GM23338 (cell line): ENCODE measurements around the gene NBAS. TPM values are rescaled to one million over a fixed set of nuclear protein-coding genes. Genes with fewer than 3 reads are reported as not detected.
A peak's percentile ranks its signal among the peaks of the same experiment; 100 is the strongest.

Experiments
- ATAC-seq: fragments of 200-7000 bp; cut with Tn5 transposase; 3 replicates; pipeline ENCODE4 v1.9.1; 2020
- DNase-seq: peaks from one replicate; pipeline ENCODE4 v3.0.0-alpha.2; 2015; ENCODE audit warnings: low spot score
- H2AFZ ChIP-seq: fragments of 200-600 bp; sonication (generic); 2 replicates; pipeline ENCODE4 v1.8.0; 2016; ENCODE audit warnings: antibody characterized with exemption, mild to moderate bottlenecking, moderate library complexity
- H3F3A ChIP-seq: fragments of 200-600 bp; sonication (generic); replicated peaks from 2 replicates; pipeline ENCODE4 v1.8.0; 2017; ENCODE audit warnings: antibody characterized with exemption, mixed run types, low read depth
- H3K27ac ChIP-seq: fragments of 200-600 bp; sonication (generic); 2 replicates; pipeline ENCODE4 v1.6.1; 2016; ENCODE audit warnings: low read depth
- H3K27me3 ChIP-seq: fragments of 200-600 bp; sonication (generic); 2 replicates; pipeline ENCODE4 v1.8.0; 2016; ENCODE audit warnings: mild to moderate bottlenecking, mixed run types, moderate library complexity; ENCODE audit not compliant: insufficient read depth
- H3K36me3 ChIP-seq: fragments of 200-600 bp; sonication (generic); 2 replicates; pipeline ENCODE4 v1.8.0; 2016; ENCODE audit warnings: mild to moderate bottlenecking; ENCODE audit not compliant: insufficient read depth
- H3K4me1 ChIP-seq: fragments of 200-600 bp; sonication (generic); 2 replicates; pipeline ENCODE4 v1.8.0; 2016; ENCODE audit warnings: mild to moderate bottlenecking, moderate library complexity; ENCODE audit not compliant: insufficient read depth
- H3K4me2 ChIP-seq: fragments of 200-600 bp; sonication (generic); 2 replicates; pipeline ENCODE4 v1.7.1; 2017; ENCODE audit warnings: mixed run types
- H3K4me3 ChIP-seq: fragments of 200-600 bp; sonication (generic); 2 replicates; pipeline ENCODE4 v1.6.1; 2016; ENCODE audit warnings: mixed run types
- H3K79me2 ChIP-seq: fragments of 200-600 bp; sonication (generic); replicated peaks from 2 replicates; pipeline ENCODE4 v1.8.0; 2017; ENCODE audit warnings: mild to moderate bottlenecking; ENCODE audit not compliant: insufficient read depth
- H3K9me2 ChIP-seq: fragments of 200-600 bp; sonication (generic); 2 replicates; pipeline ENCODE4 v1.8.0; 2017; ENCODE audit not compliant: insufficient read depth
- H4K20me1 ChIP-seq: fragments of 200-600 bp; sonication (generic); replicated peaks from 2 replicates; pipeline ENCODE4 v1.8.0; 2017; ENCODE audit warnings: mild to moderate bottlenecking; ENCODE audit not compliant: insufficient read depth
- H3K27ac Mint-ChIP-seq: 2 replicates; pipeline ENCODE4 v1.8.0; 2020; ENCODE audit warnings: inconsistent platforms, mild to moderate bottlenecking, moderate library complexity, mixed read lengths
- H3K27me3 Mint-ChIP-seq: 3 replicates; pipeline ENCODE4 v1.8.0; 2022; ENCODE audit warnings: low read depth, mild to moderate bottlenecking, moderate library complexity, mixed read lengths, inconsistent platforms; ENCODE audit not compliant: insufficient read depth, poor library complexity
- H3K36me3 Mint-ChIP-seq: 3 replicates; pipeline ENCODE4 v1.8.0; 2021; ENCODE audit warnings: low read depth, mild to moderate bottlenecking, inconsistent platforms, moderate library complexity, mixed read lengths
- H3K4me1 Mint-ChIP-seq: 3 replicates; pipeline ENCODE4 v1.8.0; 2020; ENCODE audit warnings: mild to moderate bottlenecking, inconsistent platforms, mixed read lengths
- H3K4me3 Mint-ChIP-seq: 3 replicates; pipeline ENCODE4 v1.8.0; 2021; ENCODE audit warnings: moderate library complexity, mild to moderate bottlenecking, inconsistent platforms, mixed read lengths
- H3K9me3 Mint-ChIP-seq: 3 replicates; pipeline ENCODE4 v1.8.0; 2020; ENCODE audit warnings: moderate library complexity, mild to moderate bottlenecking, inconsistent platforms, mixed read lengths
- CREB1 ChIP-seq: fragments of 250-450 bp; sonication (Bioruptor Pico); IDR thresholded peaks from 2 replicates; pipeline ENCODE4 v1.5.0; 2020; ENCODE audit warnings: low read depth, mild to moderate bottlenecking, moderate library complexity
- ETS1 ChIP-seq: IDR thresholded peaks from 2 replicates; pipeline ENCODE4 v1.6.1; 2016; ENCODE audit warnings: antibody characterized with exemption
- EZH2 ChIP-seq: fragments of 200-600 bp; sonication (generic); IDR thresholded peaks from one replicate; pipeline ENCODE4 v1.8.0; 2017; ENCODE audit warnings: antibody characterized with exemption, mild to moderate bottlenecking, low read depth; ENCODE audit not compliant: unreplicated experiment
- EZH2phosphoT487 ChIP-seq: fragments of 200-600 bp; sonication (generic); IDR thresholded peaks from one replicate; pipeline ENCODE4 v1.8.1; 2018; ENCODE audit warnings: antibody characterized with exemption; ENCODE audit not compliant: unreplicated experiment
- JUNB ChIP-seq: IDR thresholded peaks from one replicate; pipeline ENCODE4 v1.6.1; 2016; ENCODE audit warnings: antibody characterized with exemption; ENCODE audit not compliant: unreplicated experiment
- NANOG ChIP-seq: IDR thresholded peaks from 2 replicates; pipeline ENCODE4 v1.6.1; 2016; ENCODE audit warnings: antibody characterized with exemption, borderline replicate concordance
- POLR2AphosphoS5 ChIP-seq: IDR thresholded peaks from 2 replicates; pipeline ENCODE4 v1.6.1; 2016; ENCODE audit warnings: antibody characterized with exemption, low read depth
- STAT1 ChIP-seq: IDR thresholded peaks from one replicate; pipeline ENCODE4 v1.6.1; 2016; ENCODE audit warnings: antibody characterized with exemption; ENCODE audit not compliant: unreplicated experiment
- ZNF114 ChIP-seq: fragments of 250-450 bp; sonication (Bioruptor Pico); IDR thresholded peaks from 2 replicates; pipeline ENCODE4 v1.5.0; 2020; ENCODE audit warnings: mild to moderate bottlenecking, moderate library complexity
- ZNF331 ChIP-seq: fragments of 250-450 bp; sonication (Bioruptor Pico); IDR thresholded peaks from 2 replicates; pipeline ENCODE4 v1.5.0; 2020; ENCODE audit warnings: low read depth, mild to moderate bottlenecking, moderate library complexity
- polyA plus RNA-seq: library from polyadenylated mRNA; unstranded; fragments of >200 nt; fragmentation: Nextera tagmentation; extraction: Ambion mirVana; gene quantifications from 2 replicates; pipeline ENCODE4 v1.2.1, GENCODE V29; 2016
- total RNA-seq: library from RNA; depleted of rRNA; stranded (reverse); fragments of >200 nt; shearing (Covaris generic); gene quantifications from 2 replicates; pipeline ENCODE4 v1.2.3, GENCODE V29; 2014
- TF ChIP-seq, protein P1 (sequence below): fragments of 250-450 bp; sonication (Bioruptor Pico); IDR thresholded peaks from 2 replicates; pipeline ENCODE4 v1.5.0; 2020; ENCODE audit warnings: mild to moderate bottlenecking, moderate library complexity
- TF ChIP-seq, protein P2 (sequence below): IDR thresholded peaks from one replicate; pipeline ENCODE4 v1.6.1; 2018; ENCODE audit warnings: antibody characterized with exemption; ENCODE audit not compliant: unreplicated experiment

NBAS gene
- total and polyA plus RNA-seq, 2 experiments from 2014 or later: 24.8 to 38.9 TPM

GRCh38 chr2:15272942-15273341 lies 288.2 kb downstream of the NBAS start:
- Mint-ChIP-seq H3K27ac (peak overlapping the region; percentile 82), H3K4me1 (peaks cover 16% of the 10 kb centered on the region), H3K27me3 (no peaks in the 10 kb centered on the region), H3K4me3 (no peak overlapping the region), H3K36me3 (peaks cover 12% of the 10 kb centered on the region; the same call in 1 of the 3 replicates), H3K9me3 (no peaks in the 10 kb centered on the region)
- Histone ChIP-seq H4K20me1 (no peaks in the 10 kb centered on the region; the same call in 1 of the 2 replicates), H3K27me3 (no peaks in the 10 kb centered on the region), H3K4me2 (no peak overlapping the region), H2AFZ (no peak overlapping the region), H3K4me1 (no peaks in the 10 kb centered on the region), H3K79me2 (no peaks in the 10 kb centered on the region), H3K9me2 (no peaks in the 10 kb centered on the region), H3K4me3 (no peak overlapping the region), H3F3A (no peaks in the 10 kb centered on the region), H3K36me3 (no peaks in the 10 kb centered on the region), H3K27ac (no peak overlapping the region)
- no peak for DNase-seq
- ATAC-seq: no peak
- TF ChIP-seq EZH2phosphoT487: no peak

DNA sequence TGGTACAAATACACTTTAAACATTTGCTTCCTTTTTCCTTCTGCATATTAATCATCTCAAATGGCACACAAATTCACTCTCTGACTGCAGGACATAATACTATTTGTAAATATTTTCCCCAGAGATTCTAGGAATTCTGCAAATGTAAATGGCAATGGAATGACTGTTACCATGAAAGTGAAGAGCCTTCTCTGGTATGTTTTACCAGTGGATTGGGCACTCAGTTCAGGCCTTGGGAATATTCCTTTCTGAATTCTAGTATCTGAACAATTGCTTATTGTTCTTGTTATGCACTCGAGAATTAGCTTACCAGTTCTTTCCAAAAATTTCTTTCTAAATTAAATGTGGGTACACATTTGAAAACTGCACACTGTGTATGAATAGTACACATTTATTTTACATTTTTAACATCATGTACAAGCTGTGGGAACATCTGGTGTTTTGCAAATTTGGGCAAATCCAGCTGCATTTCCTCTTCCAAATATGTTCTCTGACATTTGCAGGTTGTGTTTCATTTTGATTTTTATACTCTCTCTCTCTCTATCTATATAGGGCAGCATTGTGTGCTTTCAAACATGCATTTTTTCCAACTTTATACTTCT lies 289.1 kb downstream of the NBAS start:
- Mint-ChIP-seq H3K36me3 (peaks cover 12% of the 10 kb centered on the region; the same call in 1 of the 3 replicates), H3K9me3 (no peaks in the 10 kb centered on the region), H3K4me3 (no peak overlapping the region), H3K27ac (no peak overlapping the region), H3K27me3 (no peaks in the 10 kb centered on the region), H3K4me1 (peaks cover 16% of the 10 kb centered on the region)
- no peak overlapping the region for H2AFZ ChIP-seq
- no peaks in the 10 kb centered on the region; the same call in 1 of the 2 replicates for H4K20me1 ChIP-seq
- no peak for TF ChIP-seq POLR2AphosphoS5
- no peak for TF ChIP-seq CREB1
- no peak for TF ChIP-seq ETS1
- no peak for TF ChIP-seq ZNF114 (CRISPR knock-in tag)
- TF ChIP-seq, protein P1, sequence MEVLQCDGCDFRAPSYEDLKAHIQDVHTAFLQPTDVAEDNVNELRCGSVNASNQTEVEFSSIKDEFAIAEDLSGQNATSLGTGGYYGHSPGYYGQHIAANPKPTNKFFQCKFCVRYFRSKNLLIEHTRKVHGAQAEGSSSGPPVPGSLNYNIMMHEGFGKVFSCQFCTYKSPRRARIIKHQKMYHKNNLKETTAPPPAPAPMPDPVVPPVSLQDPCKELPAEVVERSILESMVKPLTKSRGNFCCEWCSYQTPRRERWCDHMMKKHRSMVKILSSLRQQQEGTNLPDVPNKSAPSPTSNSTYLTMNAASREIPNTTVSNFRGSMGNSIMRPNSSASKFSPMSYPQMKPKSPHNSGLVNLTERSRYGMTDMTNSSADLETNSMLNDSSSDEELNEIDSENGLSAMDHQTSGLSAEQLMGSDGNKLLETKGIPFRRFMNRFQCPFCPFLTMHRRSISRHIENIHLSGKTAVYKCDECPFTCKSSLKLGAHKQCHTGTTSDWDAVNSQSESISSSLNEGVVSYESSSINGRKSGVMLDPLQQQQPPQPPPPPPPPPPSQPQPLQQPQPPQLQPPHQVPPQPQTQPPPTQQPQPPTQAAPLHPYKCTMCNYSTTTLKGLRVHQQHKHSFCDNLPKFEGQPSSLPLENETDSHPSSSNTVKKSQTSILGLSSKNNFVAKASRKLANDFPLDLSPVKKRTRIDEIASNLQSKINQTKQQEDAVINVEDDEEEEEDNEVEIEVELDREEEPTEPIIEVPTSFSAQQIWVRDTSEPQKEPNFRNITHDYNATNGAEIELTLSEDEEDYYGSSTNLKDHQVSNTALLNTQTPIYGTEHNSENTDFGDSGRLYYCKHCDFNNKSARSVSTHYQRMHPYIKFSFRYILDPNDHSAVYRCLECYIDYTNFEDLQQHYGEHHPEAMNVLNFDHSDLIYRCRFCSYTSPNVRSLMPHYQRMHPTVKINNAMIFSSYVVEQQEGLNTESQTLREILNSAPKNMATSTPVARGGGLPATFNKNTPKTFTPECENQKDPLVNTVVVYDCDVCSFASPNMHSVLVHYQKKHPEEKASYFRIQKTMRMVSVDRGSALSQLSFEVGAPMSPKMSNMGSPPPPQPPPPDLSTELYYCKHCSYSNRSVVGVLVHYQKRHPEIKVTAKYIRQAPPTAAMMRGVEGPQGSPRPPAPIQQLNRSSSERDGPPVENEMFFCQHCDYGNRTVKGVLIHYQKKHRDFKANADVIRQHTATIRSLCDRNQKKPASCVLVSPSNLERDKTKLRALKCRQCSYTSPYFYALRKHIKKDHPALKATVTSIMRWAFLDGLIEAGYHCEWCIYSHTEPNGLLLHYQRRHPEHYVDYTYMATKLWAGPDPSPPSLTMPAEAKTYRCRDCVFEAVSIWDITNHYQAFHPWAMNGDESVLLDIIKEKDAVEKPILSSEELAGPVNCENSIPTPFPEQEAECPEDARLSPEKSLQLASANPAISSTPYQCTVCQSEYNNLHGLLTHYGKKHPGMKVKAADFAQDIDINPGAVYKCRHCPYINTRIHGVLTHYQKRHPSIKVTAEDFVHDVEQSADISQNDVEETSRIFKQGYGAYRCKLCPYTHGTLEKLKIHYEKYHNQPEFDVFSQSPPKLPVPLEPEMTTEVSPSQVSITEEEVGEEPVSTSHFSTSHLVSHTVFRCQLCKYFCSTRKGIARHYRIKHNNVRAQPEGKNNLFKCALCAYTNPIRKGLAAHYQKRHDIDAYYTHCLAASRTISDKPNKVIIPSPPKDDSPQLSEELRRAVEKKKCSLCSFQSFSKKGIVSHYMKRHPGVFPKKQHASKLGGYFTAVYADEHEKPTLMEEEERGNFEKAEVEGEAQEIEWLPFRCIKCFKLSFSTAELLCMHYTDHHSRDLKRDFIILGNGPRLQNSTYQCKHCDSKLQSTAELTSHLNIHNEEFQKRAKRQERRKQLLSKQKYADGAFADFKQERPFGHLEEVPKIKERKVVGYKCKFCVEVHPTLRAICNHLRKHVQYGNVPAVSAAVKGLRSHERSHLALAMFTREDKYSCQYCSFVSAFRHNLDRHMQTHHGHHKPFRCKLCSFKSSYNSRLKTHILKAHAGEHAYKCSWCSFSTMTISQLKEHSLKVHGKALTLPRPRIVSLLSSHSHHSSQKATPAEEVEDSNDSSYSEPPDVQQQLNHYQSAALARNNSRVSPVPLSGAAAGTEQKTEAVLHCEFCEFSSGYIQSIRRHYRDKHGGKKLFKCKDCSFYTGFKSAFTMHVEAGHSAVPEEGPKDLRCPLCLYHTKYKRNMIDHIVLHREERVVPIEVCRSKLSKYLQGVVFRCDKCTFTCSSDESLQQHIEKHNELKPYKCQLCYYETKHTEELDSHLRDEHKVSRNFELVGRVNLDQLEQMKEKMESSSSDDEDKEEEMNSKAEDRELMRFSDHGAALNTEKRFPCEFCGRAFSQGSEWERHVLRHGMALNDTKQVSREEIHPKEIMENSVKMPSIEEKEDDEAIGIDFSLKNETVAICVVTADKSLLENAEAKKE: no peak
- no peak for TF ChIP-seq EZH2
- TF ChIP-seq EZH2phosphoT487: no peak
- TF ChIP-seq STAT1: no peak
- no peak for TF ChIP-seq ZNF331 (CRISPR knock-in tag)
- TF ChIP-seq JUNB: no peak
- TF ChIP-seq, protein P2, sequence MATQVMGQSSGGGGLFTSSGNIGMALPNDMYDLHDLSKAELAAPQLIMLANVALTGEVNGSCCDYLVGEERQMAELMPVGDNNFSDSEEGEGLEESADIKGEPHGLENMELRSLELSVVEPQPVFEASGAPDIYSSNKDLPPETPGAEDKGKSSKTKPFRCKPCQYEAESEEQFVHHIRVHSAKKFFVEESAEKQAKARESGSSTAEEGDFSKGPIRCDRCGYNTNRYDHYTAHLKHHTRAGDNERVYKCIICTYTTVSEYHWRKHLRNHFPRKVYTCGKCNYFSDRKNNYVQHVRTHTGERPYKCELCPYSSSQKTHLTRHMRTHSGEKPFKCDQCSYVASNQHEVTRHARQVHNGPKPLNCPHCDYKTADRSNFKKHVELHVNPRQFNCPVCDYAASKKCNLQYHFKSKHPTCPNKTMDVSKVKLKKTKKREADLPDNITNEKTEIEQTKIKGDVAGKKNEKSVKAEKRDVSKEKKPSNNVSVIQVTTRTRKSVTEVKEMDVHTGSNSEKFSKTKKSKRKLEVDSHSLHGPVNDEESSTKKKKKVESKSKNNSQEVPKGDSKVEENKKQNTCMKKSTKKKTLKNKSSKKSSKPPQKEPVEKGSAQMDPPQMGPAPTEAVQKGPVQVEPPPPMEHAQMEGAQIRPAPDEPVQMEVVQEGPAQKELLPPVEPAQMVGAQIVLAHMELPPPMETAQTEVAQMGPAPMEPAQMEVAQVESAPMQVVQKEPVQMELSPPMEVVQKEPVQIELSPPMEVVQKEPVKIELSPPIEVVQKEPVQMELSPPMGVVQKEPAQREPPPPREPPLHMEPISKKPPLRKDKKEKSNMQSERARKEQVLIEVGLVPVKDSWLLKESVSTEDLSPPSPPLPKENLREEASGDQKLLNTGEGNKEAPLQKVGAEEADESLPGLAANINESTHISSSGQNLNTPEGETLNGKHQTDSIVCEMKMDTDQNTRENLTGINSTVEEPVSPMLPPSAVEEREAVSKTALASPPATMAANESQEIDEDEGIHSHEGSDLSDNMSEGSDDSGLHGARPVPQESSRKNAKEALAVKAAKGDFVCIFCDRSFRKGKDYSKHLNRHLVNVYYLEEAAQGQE: no peak
- TF ChIP-seq NANOG: no peak
- H3K79me2 ChIP-seq: no peaks in the 10 kb centered on the region
- H3K4me1 ChIP-seq: no peaks in the 10 kb centered on the region
- no peaks in the 10 kb centered on the region for H3K9me2 ChIP-seq
- no peak overlapping the region for H3K4me2 ChIP-seq
- DNase-seq (no peak), ATAC-seq (no peak)
- no peaks in the 10 kb centered on the region for H3F3A ChIP-seq
- no peaks in the 10 kb centered on the region for H3K36me3 ChIP-seq
- H3K27me3 ChIP-seq: no peaks in the 10 kb centered on the region
- H3K27ac ChIP-seq: no peak overlapping the region
- no peak overlapping the region for H3K4me3 ChIP-seq
